GM18505 (cell line): ENCODE data around the gene MPL.

Experiments used
- ATAC-seq: cut with Tn5 transposase; IDR thresholded peaks from one replicate; pipeline ENCODE4 v1.9.1; 2021; ENCODE audit not compliant: unreplicated experiment
- POLR2A ChIP-seq: IDR thresholded peaks from 4 replicates; pipeline ENCODE4 v1.6.1; 2011; ENCODE audit warnings: borderline replicate concordance; ENCODE audit not compliant: insufficient read depth, insufficient read length; ENCODE audit errors: extremely low read depth

MPL gene

DNA sequence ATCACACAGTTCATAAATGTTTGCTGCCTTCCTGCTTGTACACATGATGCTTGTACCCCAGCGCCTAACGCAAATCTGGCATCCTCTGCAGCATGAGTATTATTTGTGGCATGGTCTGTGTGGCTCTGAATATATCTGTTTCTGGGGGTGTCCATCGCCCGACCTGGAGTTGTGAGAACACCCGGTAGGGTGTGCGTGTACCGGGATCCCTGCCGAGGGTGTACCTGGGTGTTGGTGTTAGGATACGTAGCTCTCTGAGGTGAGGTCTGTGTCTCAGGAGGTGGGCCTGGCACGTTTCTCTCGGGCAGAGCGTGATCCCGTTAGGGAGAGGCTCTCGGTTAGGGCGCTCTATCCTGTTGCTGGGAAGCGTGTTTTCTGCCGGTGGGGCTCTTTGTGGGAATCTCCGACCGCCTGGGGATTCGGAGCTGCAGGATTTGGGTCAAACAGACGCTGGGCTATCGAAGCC lies 10.8 kb downstream of the MPL start:
- ATAC-seq, result no peak
- no peak for TF ChIP-seq POLR2A

DNA sequence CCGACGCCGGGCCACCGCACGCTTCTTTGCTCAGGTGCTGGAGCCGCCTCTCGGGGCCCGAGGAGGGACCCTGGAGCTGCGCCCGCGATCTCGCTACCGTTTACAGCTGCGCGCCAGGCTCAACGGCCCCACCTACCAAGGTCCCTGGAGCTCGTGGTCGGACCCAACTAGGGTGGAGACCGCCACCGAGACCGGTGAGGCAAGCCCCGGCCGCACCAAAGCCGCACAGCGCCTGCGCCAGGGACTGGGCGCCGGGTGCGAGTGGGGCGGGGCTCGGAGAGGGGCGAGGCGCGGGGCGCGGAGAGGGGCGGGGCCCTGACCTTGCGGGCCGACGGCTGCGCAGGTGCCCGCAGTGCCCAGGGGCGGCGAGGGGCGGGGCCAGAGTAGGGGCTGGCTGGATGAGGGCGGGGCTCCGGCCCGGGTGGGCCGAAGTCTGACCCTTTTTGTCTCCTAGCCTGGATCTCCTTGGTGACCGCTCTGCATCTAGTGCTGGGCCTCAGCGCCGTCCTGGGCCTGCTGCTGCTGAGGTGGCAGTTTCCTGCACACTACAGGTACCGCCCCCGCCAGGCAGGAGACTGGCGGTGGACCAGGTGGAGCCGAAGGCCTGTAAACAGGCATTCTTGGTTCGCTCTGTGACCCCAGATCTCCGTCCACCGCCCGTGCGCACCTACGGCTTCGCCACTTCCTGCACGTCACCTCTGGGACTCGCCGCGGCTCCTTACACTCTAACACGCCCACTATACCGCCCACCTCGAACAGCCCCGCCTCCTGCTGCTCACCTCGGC lies 11.4 kb downstream of the MPL start:
- peak; percentile 68 for ATAC-seq
- peak; percentile 62 for TF ChIP-seq POLR2A

- ATAC-seq, result no peak
- no peak for TF ChIP-seq POLR2A
Observed at GRCh38 chr1:43349594-43350306, 12.1 kb downstream of the MPL start.

DNA sequence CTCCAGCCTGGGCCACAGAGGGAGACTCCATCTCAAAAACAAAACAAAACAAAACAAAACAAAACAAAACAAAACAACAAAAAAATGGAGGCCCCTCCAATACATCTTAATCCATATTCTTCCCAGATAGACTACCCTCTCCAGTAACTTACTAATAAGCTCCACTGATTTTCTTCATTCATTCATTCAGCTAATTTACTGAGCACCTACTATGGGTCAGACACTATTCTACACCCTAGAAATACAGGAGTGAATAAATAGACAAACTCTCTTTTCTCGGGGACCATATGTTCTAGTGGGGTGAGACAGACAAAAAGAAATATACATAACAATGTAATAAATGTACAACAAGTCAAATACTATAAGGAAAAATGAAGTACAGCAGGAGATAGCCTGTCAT lies 13.4 kb downstream of the MPL start:
- no peak for TF ChIP-seq POLR2A
- no peak for ATAC-seq

DNA sequence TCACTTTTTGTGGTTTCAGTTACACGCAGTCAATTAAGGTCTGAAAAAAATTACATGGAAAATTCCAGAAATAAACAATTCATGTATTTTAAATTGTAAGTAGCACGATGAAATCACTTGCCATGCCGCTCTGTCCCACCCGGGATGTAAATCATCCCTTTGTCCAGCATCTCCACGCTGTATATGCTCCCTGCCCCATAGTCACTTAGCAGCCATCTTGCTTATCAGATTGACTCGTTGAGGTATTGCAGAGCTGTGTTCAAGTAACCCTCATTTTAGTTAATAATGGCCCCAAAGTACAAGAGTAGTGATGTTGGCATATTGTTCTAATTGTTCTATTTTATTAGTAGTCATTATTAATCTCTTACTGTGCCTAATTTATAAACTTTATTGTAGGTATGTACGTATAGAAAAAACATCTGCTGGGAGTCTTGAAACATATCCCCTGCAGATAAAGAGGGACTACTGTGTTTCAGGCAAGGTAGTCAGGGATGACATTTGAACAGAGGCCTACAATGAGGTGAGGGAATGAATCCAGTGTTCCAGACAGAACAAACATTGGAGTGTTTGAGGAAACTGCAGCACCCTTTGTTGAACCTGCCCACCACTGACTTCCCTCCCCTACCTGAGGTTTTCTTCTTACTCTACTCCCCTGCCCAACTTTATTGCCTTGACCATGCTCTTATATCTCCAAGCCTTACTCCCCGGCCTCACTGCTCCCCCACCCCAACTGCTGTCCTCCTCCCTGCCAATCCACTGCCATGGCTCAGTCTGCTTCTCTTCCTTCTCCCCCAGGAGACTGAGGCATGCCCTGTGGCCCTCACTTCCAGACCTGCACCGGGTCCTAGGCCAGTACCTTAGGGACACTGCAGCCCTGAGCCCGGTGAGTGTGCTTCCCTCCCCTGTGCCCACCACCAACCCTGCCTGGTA lies 14.1 kb downstream of the MPL start:
- no peak for TF ChIP-seq POLR2A
- no peak for ATAC-seq

GRCh38 chr1:43352351-43352705 lies 14.7 kb downstream of the MPL start:
- no peak for TF ChIP-seq POLR2A
- ATAC-seq, result no peak

DNA sequence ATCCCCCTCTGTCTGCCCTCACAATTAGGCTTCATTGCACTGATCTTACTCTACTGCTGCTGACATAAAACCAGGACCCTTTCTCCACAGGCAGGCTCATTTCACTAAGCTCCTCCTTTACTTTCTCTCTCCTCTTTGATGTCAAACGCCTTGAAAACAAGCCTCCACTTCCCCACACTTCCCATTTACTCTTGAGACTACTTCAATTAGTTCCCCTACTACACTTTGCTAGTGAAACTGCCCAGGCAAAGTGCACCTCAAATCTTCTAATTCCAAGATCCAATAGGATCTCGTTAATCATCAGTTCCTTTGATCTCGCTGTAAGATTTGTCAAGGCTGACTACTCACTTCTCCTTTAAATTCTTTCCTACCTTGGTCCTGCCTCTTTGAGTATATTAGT lies 15.3 kb downstream of the MPL start:
- no peak for ATAC-seq
- TF ChIP-seq POLR2A, result no peak

GRCh38 chr1:43354471-43354870 lies 16.9 kb downstream of the MPL start:
- no peak for ATAC-seq
- TF ChIP-seq POLR2A, result no peak

DNA sequence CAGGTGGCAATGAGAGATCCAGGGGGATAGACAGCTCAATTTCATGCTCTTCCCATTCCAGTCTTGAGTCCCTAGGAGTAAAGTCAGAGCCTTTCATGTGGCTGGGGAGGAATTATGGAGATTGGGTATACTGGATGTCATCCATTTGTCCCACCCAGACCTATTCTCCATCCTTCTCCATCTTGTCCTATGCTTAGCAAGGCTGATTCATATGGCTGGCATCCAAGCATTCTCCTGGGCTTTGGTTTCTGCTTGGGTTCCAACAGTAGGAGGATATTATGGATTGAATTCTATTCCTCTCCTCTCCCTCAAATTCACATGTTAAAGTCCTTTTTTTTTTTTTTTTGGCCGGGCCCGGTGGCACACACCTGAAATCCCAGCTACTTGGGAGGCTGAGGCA lies 17.3 kb downstream of the MPL start:
- TF ChIP-seq POLR2A, result no peak

GRCh38 chr1:43357251-43357650 lies 19.6 kb downstream of the MPL start:
- TF ChIP-seq POLR2A, result no peak

More for the DNA sequence above, 17.3 kb downstream of the MPL start:
- no peak for ATAC-seq

DNA sequence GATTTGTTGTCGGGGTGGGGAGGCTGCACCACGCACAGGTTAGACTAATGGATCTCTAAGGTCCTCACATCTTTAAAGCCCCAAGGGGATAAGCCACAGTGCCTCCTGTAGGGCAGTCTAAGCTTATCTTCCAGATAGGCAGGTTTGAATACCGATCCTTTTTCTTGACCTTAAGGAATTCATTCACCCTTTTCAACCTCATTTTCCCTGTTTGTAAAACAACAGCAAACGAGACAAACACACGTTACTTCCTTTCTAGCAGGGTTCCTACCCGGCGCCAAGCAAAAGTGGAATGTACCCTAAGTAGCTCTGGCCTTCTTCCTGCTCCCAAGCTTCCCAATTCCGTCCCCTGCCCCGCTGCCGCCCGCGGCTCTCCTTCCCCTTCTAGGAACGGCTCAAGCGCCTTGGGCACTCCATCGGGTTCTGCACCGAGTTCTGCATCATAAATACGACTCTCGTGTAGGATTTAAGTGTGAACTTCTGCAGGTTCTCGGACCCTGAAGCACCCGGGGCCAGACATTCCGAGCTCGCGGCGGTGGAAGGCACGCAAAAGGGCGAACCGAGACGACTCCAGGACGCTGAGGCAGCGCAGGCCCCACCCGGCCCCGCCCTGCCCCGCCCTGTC lies 20.6 kb downstream of the MPL start:
- peak; percentile 13 for ATAC-seq
- TF ChIP-seq POLR2A, result peak; percentile 70

More at GRCh38 chr1:43357251-43357650, 19.6 kb downstream of the MPL start:
- ATAC-seq, result no peak

DNA sequence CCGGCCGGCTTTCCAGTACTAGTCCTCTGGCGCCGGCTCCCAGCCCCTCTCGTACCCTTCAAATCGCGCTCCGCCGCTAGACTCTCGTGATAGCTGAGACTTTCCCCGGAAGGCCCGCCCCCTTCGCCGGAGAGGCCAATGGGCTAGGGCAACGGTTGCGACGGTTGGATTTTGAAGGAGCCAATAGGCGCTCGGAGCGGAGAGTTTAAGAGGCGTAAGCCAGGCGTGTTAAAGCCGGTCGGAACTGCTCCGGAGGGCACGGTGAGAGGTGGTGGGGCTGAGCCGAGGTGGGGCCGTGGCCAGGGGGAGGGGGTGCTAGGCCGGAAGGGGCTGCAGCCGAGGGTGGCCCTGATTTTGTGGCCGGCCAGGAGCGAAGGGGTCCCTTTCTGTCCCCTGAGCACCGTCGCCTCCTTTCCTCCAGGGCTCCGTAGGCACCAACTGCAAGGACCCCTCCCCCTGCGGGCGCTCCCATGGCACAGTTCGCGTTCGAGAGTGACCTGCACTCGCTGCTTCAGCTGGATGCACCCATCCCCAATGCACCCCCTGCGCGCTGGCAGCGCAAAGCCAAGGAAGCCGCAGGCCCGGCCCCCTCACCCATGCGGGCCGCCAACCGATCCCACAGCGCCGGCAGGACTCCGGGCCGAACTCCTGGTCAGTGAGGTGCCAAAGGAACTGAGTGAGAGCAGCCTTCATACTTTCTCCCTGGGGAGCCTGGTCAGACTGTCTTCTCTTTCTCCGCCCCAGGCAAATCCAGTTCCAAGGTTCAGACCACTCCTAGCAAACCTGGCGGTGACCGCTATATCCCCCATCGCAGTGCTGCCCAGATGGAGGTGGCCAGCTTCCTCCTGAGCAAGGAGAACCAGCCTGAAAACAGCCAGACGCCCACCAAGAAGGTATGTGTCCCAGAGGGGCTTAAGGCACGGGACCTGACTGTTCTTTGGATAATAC lies 21.4 kb downstream of the MPL start, which contains the start of gene CDC20:
CDC20 (plus strand) TSS at position 236 of the 948 bp plus-strand sequence; CDS start at position 471, 235 bp downstream.
- peak; percentile 91 for ATAC-seq
- TF ChIP-seq POLR2A, result peak; percentile 83

- TF ChIP-seq POLR2A, result no peak
- ATAC-seq, result no peak
Observed at GRCh38 chr1:43359696-43360095, 22.1 kb downstream of the MPL start.
